ENCODE results near the gene C9orf50.

DNA sequence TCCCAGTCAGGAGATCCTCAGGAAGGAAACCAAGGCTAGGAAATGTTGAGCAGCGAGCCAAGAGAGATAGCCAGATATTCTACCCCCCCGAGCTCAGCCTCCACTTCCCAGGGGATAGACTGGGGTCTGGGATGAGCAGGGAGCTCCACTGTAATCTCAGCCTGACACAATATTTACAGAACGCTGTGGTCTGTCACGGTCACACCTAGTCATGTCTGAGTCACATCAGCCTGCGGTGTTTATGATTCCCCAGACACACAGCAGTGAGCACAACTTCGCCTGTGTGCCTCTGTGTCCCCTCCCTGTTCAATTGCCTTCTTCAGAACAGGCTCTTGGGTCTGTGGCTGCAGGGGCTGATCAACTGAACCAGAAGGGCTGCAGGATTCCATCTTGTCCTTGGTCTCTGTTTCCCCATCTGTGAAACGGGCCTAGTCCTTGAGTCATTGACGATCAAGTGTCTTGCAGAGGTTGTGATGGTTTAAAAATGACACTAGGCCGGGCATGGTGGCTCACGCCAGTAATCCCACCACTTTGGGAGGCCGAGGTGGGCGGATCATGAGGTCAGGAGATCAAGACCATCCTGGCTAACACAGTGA is 36.0 kb upstream of the C9orf50 start:
- TF ChIP-seq, protein P1, sequence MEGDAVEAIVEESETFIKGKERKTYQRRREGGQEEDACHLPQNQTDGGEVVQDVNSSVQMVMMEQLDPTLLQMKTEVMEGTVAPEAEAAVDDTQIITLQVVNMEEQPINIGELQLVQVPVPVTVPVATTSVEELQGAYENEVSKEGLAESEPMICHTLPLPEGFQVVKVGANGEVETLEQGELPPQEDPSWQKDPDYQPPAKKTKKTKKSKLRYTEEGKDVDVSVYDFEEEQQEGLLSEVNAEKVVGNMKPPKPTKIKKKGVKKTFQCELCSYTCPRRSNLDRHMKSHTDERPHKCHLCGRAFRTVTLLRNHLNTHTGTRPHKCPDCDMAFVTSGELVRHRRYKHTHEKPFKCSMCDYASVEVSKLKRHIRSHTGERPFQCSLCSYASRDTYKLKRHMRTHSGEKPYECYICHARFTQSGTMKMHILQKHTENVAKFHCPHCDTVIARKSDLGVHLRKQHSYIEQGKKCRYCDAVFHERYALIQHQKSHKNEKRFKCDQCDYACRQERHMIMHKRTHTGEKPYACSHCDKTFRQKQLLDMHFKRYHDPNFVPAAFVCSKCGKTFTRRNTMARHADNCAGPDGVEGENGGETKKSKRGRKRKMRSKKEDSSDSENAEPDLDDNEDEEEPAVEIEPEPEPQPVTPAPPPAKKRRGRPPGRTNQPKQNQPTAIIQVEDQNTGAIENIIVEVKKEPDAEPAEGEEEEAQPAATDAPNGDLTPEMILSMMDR (IDR thresholded peaks at IDR 0.05): no peak
- TF ChIP-seq EZH2 (IDR thresholded peaks at IDR 0.05; ENCODE audit: borderline replicate concordance, insufficient read depth, low read depth, low read length, poor library complexity, severe bottlenecking): no peak

Measured in B cell (primary cell).